Stimulated activated CD4-positive, alpha-beta T cell treated with anti-CD3 and anti-CD28 coated beads, TNF-alpha, amount 100 ng/mL, for 4 hours (primary cell): ENCODE data around the gene CYP11A1.

ENCODE experiments used
- DNase-seq, 3 experiments: peaks; one replicate each; pipeline ENCODE4 v3.0.0-alpha.2; 2020; ENCODE audit warnings: low read depth in 3 of 3

CYP11A1 gene

DNA sequence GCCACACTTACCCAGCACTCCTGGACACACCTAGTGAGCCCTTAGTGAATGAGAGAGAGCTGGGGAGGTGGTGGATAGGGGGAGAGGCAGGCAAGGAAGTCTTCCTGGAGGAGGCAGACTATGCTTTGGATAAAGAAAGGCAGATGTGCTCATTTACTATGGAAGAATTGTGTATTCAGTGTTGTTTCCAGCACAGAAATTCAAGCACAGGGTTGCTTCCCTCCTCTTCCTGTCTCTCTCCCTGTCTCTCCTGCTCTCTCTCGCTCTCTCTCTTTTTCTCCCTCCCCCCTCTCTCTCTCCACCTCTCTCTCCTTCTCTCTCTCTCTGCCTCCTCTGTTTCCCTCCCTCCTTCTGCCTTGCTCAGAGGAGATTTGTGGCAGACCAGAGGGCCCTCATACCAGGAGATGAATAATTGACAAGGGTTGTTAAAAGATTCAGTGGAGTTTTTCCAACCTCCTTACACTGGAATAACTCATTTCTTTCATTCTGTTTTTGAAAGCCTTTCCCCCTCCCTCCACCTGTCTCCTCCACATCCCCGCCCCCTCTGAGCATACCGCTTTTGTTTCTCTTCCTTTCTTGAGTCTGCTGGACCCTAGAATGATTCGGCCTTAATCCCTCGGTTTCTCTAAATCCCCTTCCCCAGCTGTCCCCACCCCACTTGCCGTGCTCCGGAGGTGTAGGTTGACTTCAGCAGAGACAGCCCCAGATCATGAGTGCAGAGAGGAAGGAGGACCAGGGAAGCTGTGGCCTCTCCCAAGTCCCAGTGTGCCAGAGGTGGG lies 65.7 kb downstream of the CYP11A1 start:
- DNase-seq, result no peak

DNA sequence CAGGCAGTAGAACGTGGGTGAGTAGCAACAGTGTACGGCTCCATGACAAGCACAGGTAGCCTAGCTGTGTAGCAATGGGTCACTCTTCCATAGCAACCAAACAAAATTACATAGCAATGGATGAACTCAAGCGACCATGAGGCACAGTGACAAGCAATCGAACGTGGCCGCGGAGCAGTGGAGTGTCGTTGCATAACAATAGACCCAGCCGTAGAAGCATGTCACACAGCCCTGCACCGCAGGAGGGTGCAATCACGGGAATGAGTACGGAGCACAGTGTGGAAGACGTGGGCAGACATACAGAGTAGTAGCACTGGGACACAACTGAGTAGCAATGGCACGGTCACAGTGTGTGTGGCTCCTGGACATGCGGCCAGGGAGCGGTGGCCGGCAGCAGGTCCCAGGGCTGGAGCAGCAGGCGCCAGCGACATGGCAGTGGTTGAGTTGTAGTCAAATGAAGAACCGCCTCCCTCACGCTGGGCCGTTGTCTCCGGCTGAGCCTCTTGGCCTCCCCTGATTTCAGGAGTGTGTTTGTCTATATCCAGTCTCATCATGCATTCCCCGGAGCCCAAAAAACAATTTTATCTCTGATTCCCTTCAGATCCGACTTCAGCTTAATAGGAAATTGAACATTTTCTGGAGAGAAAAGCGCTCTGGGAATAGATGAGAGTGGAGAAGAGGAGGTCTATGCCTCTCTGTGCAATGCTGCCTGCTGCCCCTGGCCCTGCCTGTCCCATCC lies 67.2 kb downstream of the CYP11A1 start:
- no peak for DNase-seq

DNA sequence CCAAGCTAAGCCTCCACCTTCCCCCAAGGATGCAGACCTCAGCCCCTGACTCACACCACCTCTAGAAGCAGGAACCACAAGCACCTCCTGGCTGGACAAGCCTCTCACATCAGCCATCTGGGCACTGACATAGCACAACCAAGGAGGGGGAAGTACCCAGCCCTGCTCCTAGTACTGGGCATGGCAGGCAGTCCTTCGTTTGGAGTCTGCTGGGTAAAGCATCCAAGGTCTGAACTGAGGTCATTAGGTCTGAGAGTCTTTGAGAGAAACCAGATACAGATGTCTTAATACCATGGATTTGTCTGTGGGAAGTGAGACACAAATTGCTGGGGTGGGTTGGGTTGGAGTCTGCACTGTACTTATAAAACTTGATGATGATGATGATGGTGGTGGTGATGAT lies 69.6 kb downstream of the CYP11A1 start:
- no peak for DNase-seq

DNA sequence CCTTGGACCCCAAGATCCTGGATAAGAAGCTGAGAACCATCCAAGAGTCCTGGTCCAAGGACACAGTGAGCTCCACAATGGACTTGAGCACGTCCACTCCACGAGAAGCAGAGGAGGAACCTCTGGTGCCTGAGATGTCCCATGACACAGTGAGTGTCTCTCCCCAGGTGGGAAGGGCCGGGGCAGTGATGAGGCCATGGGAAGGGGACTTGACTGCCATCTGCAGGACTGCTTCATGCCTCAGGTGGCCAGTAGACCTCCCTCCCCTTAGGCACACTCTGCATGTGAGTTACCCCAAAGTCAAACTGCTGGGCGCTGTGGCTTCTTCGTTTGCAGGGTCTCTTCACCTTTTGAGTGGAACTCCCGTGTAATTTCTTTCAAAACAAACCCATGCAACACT lies 71.6 kb downstream of the CYP11A1 start:
- no peak for DNase-seq

DNA sequence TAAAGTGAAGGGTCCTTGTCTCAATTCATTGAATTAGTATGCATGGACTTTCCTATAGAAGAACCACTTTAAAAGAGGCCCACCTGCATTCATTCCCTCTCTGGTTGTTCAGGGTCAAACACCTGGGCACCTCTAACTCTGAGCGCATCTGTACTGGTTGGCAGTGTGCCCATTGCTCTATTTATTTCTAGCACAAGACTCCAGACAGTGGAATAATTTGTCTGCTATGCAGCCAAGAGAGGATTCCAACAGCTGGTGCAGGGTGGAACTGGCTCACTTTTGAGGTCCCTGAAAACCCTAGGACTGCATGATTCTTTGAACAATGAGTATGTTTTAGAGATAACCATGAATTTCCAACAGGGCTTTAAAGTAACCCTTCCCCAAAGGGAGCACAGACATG lies 73.4 kb downstream of the CYP11A1 start:
- DNase-seq, result no peak

DNA sequence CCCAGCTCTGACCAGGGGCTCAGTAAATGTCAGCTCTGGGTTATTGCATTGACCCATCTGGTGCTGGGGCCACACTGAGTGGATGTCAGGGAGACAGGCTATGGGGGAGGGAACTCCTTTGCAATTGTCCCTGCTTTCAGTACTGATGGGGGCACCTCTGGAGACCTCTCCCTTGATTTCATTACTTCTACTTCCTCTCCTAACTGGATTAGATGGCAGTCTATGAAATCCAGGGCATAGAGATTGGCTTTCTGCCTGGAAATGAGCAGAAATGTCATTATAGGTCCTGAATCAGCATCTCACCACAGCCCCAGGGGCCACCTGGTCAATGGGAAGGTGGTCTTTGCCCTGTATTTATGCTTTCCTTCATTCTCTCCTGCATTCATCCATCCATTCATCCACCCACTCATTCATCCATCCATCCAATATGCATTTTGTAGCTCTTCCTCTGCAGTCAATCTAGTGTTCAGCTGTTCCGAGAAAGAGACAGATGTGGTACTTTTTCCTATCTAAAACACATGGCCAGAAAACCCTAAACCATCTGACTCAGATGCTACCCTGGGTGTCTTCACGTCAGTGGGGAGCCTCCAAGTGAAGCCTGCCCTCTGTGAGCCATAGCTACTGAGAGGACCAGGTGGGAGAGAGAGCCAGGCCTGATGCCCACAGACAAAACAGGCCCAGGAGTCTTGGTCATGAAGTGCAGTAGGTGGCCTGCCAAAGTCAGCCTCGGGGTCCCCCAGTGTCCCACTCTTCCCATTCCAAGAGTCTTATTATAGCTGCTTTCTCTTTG lies 74.2 kb downstream of the CYP11A1 start:
- DNase-seq, result no peak

DNA sequence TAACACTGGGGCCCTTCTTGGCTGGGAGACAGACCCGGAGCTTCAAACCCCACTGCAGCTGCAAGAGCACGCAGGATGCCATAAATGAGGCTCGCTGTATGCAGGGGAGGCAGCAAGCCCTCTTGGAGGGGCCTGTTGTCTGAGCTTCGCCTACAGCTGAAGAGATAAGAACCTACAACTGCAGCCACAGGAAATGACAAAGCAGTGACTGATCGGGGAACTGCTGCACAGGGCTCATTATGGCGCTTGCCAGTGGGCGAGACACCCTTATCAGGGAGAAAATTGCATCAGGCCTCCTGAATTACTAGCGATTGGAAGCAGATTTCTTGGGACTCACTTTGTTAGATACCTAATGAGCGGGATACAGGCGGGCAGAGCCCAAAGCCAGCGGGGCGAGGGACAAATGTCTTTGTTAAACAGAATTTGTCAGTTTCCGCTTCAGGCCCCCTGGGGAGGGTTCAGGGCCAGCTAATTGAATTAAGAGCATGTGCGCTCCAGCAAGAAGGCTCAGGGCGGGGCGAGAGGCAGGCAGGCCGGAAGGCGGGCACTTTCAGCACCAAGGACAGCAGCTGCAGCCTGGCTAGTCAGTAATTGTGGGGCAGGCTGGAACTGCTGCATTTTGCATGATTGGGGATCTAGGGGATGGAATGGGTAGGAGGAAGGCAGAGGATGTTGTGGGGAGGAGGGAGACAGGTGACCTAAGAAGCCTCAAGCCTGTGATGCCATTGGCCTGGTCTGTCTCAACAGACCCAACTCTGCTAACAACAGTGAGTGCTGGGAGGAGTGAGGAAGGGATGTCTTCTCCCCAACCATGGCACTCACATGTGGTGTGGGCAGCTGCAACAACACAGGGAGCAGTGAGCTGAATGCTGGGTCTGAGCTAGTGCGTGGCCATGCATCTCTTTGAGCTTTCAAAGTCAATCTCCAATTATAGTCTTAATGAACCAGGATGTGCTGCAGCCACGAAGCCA lies 76.1 kb downstream of the CYP11A1 start:
- peak; percentile 7 to 29 (median 8) for DNase-seq

DNA sequence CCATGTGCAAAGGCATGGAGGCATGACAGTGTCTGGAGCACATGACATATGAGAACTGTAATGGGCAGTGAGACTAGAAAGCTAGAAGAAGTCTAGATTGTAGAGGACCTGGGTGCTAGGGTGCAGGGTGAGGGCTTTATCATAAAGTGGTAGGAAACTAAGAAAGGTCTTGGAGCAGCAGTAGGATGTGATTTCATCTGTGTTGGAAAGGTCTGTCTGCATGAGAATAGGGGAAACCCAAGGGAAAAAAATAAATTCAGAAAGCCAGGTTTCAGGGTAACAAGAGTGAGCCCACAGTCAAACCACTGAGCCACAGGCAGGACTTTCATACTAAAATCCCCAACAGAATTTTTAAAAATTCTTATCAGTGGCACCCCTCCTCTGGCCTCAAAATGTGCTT lies 76.8 kb downstream of the CYP11A1 start:
- DNase-seq, result no peak

DNA sequence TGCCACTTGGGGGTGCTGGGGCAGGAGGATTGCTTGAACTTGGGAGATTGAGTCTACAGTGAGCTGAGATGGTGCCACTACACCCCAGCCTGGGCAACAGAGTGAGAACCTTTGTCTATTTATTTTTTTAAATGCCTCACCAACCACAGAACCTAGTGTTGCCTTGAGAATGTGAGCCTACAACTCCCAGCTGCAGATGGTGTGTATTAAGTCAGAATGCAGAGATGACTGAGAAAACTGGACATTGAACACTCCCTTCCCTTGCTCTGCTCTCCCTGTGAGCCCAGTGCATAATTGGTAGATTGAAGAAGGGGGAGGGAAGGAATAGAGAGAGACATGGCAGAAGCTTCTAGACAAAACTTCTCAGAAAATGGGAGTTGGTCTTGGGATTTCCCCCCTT lies 77.8 kb downstream of the CYP11A1 start:
- no peak for DNase-seq
